Lower lobe of right lung (tissue), 2 donors: ENCODE data around the gene THSD4. TPM values are rescaled to one million over a fixed set of nuclear protein-coding genes. Genes with fewer than 3 reads are reported as not detected.
"Not testable (repeated sequence)": the region's sequence is repeated elsewhere in the genome, so short reads cannot be mapped to it uniquely, and the experiment has no call there.

Experiments
- ATAC-seq, 2 donors: fragments of 200-7000 bp; cut with Tn5 transposase; one replicate each; pipeline ENCODE4 v1.9.1; 2020 to 2022; ENCODE audit warnings: mild to moderate bottlenecking in 2 of 2, moderate library complexity in 2 of 2
- DNase-seq: peaks from one replicate; pipeline ENCODE4 v3.0.0-alpha.2; 2020
- H3K27ac ChIP-seq: fragments of 200-600 bp; one replicate; pipeline ENCODE4 v1.8.0; 2022
- H3K27me3 ChIP-seq: fragments of 200-600 bp; one replicate; pipeline ENCODE4 v1.8.0; 2022; ENCODE audit warnings: low read depth
- H3K36me3 ChIP-seq: fragments of 200-600 bp; one replicate; pipeline ENCODE4 v1.8.0; 2022; ENCODE audit warnings: mild to moderate bottlenecking
- H3K4me1 ChIP-seq: fragments of 200-600 bp; one replicate; pipeline ENCODE4 v1.8.0; 2022
- H3K4me3 ChIP-seq: fragments of 200-600 bp; one replicate; pipeline ENCODE4 v1.8.0; 2022; ENCODE audit warnings: mild to moderate bottlenecking
- H3K9me3 ChIP-seq: fragments of 200-600 bp; one replicate; pipeline ENCODE4 v1.8.0; 2022
- intact Hi-C: fragments of 100-400 bp; cut with DNase I; formaldehyde crosslinking; loops from one replicate; pipeline ENCODE4 v1.11.0; 2022
- total RNA-seq: library from RNA; stranded (reverse); fragmentation: NEBNext Ultra II Directional; extraction: Animal tissue kit (Norgen Biotek cat#: 25700); gene quantifications from one replicate; pipeline ENCODE4 v1.2.1, GENCODE V29; 2021
- TF ChIP-seq, protein P1 (sequence below): fragments of 200-600 bp; IDR thresholded peaks from one replicate; pipeline ENCODE4 v1.8.0; 2022; ENCODE audit warnings: antibody characterized with exemption, mild to moderate bottlenecking
- donor health status: DM: no; HTN: yes; CAD: no; lungs with severe emphysema.

Gene THSD4
- total RNA-seq, 1 donor from 2014 or later, result 18.2 TPM

DNA sequence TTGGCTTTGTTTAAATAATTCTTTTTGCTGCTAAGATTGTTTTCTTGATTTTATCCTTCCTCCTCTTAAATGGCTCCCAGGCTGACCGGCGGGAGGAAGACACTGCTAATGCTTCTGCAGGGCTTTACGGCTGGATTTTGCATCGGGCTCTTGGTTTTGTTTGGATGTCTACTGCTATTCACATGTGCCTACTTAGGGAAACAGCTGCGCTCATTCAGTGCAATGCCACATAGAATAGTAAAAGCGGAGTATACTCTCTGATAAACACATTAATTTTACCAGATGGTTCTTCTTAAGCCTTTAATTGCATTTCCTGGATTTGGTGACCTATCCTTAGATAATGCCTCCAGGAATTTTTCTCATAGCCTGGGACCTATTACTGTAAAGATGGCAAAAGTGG lies 146.6 kb downstream of the THSD4 start:
- H3K27ac ChIP-seq, result no peak overlapping the region
- H3K9me3 ChIP-seq, result no peaks in the 10 kb centered on the region
- DNase-seq (no peak), ATAC-seq (no peak)
- H3K27me3 ChIP-seq, result no peaks in the 10 kb centered on the region
- H3K4me1 ChIP-seq, result no peaks in the 10 kb centered on the region
- TF ChIP-seq, protein P1, sequence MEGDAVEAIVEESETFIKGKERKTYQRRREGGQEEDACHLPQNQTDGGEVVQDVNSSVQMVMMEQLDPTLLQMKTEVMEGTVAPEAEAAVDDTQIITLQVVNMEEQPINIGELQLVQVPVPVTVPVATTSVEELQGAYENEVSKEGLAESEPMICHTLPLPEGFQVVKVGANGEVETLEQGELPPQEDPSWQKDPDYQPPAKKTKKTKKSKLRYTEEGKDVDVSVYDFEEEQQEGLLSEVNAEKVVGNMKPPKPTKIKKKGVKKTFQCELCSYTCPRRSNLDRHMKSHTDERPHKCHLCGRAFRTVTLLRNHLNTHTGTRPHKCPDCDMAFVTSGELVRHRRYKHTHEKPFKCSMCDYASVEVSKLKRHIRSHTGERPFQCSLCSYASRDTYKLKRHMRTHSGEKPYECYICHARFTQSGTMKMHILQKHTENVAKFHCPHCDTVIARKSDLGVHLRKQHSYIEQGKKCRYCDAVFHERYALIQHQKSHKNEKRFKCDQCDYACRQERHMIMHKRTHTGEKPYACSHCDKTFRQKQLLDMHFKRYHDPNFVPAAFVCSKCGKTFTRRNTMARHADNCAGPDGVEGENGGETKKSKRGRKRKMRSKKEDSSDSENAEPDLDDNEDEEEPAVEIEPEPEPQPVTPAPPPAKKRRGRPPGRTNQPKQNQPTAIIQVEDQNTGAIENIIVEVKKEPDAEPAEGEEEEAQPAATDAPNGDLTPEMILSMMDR, result no peak
- H3K4me3 ChIP-seq, result no peak overlapping the region
- intact Hi-C loops, result no loop called here
- H3K36me3 ChIP-seq, result peaks cover 7% of the 10 kb centered on the region

DNA sequence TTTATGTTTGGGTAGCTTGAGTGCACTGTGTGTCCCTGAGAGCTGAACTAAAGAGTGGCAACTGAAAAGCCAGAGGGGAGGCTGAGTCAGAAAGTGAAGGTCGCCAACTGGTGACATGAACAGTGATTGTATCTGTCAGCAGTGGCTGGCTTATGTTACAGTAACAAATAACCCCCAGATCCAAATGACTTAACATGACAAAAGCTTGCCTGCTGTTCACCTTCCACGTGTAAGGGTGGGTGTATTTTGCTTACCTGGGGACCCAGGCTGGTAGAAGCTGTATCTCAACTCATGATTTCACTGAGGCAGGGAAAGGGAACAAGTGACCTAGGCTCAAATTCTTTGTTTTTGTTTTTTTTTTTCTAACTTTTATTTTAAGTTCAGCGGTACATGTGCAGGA lies 147.3 kb downstream of the THSD4 start:
- DNase-seq (no peak), ATAC-seq (no peak)
- Histone ChIP-seq H3K27me3 (peaks cover 2% of the 10 kb centered on the region), H3K4me1 (no peaks in the 10 kb centered on the region), H3K36me3 (peaks cover 7% of the 10 kb centered on the region), H3K27ac (no peak overlapping the region), H3K4me3 (no peak overlapping the region), H3K9me3 (no peaks in the 10 kb centered on the region)
- TF ChIP-seq, protein P1, result no peak
- intact Hi-C loops, result no loop called here

DNA sequence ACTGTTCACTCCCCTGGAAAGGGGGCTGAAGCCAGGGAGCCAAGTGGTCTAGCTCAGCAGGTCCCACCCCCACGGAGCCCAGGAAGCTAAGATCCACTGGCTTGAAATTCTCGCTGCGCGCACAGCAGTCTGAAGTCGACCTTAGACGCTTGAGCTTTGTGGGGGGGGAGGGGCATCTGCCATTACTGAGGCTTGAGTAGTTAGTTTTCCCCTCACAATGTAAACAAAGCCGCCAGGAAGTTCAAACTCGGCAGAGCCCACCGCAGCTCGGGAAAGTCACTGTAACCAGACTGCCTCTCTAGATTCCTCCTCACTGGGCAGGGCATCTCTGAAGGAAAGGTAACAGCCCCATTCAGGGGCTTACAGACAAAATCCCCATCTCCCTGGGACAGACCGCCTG lies 150.3 kb downstream of the THSD4 start:
- DNase-seq, H3K27me3 ChIP-seq, intact Hi-C loops, H3K36me3 ChIP-seq, H3K4me1 ChIP-seq, H3K27ac ChIP-seq, H3K9me3 ChIP-seq, H3K4me3 ChIP-seq, ATAC-seq: not testable (repeated sequence)

DNA sequence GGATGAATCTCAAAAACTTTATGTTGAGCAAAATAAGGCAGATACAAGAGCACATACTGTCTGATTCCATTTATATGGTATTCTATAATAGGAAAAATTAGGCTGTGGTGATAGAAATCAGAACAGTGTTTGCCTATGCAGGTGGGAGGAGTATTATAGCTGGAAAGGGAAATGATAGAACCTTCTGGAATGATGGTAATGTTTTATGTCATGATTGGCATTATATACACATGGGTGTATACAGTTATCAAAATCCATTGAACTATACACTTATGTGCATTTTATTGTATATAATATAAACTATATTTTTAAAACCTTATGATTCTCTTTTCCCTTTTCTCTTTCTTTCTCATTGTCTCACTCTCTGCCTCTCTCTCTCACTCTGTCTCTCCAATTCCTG lies 156.1 kb downstream of the THSD4 start:
- H3K4me3 ChIP-seq, result no peak overlapping the region
- H3K27me3 ChIP-seq, result peaks cover 4% of the 10 kb centered on the region
- no peaks in the 10 kb centered on the region for H3K9me3 ChIP-seq
- no peak overlapping the region for H3K27ac ChIP-seq
- TF ChIP-seq, protein P1, result no peak
- H3K4me1 ChIP-seq, result no peaks in the 10 kb centered on the region
- intact Hi-C loops, result no loop called here
- no peaks in the 10 kb centered on the region for H3K36me3 ChIP-seq
- ATAC-seq, result no peak
- no peak for DNase-seq

DNA sequence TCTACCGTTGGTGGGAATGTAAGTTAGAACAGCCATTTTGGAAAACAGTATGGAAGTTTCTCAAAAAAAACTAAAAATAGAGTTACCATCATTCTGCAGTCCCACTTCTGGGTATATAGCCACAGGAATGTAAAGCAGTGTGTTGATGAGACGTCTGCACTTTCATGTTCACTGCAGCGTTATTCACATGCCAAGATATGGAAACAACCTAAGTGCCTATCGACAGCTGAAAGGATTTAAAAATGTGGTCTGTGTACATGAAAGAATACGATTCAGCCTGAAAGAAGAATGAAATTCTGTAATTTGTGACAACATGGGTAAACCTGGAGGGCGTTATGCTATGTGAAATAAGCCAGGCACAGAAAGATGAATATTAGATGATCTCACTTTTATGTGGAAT lies 157.7 kb downstream of the THSD4 start:
- DNase-seq (no peak), ATAC-seq (no peak)
- no peaks in the 10 kb centered on the region for H3K36me3 ChIP-seq
- H3K4me1 ChIP-seq, result no peaks in the 10 kb centered on the region
- H3K27me3 ChIP-seq, result no peaks in the 10 kb centered on the region
- intact Hi-C loops, result no loop called here
- no peak overlapping the region for H3K4me3 ChIP-seq
- TF ChIP-seq, protein P1, result no peak
- no peaks in the 10 kb centered on the region for H3K9me3 ChIP-seq
- no peak overlapping the region for H3K27ac ChIP-seq

DNA sequence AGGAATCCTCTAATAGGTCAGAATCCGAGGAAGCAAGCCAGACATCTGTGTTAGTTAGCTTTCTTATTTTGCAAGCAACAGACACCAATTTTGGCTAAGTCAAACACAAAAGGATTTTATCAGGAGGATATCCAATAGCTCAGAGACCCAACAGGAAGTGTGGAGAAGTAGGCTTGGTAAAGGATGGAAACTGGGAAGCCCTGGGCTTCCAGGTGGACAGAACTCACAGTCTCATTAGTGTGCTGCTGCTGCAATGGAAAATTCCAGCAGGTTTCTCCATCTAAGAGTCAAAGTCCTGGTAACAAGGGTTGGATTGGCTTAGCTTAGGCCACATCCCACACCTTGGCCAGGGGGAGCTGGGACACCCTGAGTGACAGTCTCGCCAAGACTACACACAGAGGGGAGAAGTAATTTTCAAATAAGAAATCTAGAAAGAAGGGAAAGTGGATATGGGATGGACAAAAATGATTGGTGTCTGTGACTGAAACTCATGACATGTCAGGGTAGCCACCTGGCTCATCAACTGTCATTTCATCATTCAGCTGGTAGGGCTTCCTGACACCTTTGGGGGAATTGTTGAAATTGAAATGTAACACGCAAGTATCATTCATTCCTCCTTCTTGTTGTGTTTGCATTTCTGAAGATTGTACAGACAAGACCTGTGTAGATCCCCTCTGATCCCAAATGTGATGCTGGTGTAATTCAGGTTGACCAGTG lies 158.6 kb downstream of the THSD4 start:
- no peaks in the 10 kb centered on the region for H3K36me3 ChIP-seq
- H3K4me1 ChIP-seq, result peaks cover 8% of the 10 kb centered on the region
- no peaks in the 10 kb centered on the region for H3K9me3 ChIP-seq
- no peaks in the 10 kb centered on the region for H3K27me3 ChIP-seq
- H3K4me3 ChIP-seq, result no peak overlapping the region
- TF ChIP-seq, protein P1, result no peak
- H3K27ac ChIP-seq, result no peak overlapping the region
- no peak for ATAC-seq
- no peak for DNase-seq
- intact Hi-C loops, result no loop called here
